AG08395 (cell line): ENCODE measurements around the gene POC5.
"Not testable (repeated sequence)": the region's sequence is repeated elsewhere in the genome, so short reads cannot be mapped to it uniquely, and the experiment has no call there.

Experiments
- DNase-seq: peaks from one replicate; pipeline ENCODE4 v3.0.0; 2012; ENCODE audit warnings: mixed read lengths, low spot score

The POC5 gene

DNA sequence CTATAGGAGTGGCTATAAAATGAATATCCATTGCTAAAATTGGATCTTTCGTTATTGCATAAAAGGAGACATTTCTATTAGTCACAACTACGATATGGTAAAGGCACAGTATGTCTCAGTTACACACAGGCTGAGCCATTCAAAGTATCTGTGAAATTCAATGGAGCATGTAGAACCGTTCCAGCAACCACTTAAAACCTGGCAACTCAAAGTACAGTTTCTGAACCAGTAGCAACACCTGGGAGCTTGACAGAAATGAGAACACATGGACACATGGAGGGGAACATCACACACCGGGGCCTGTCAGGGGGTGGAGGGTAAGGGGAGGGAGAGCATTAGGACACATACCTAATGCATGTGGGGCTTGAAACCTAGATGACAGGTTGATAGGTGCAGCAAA lies 15.4 kb downstream of the POC5 start:
- no peak for DNase-seq

DNA sequence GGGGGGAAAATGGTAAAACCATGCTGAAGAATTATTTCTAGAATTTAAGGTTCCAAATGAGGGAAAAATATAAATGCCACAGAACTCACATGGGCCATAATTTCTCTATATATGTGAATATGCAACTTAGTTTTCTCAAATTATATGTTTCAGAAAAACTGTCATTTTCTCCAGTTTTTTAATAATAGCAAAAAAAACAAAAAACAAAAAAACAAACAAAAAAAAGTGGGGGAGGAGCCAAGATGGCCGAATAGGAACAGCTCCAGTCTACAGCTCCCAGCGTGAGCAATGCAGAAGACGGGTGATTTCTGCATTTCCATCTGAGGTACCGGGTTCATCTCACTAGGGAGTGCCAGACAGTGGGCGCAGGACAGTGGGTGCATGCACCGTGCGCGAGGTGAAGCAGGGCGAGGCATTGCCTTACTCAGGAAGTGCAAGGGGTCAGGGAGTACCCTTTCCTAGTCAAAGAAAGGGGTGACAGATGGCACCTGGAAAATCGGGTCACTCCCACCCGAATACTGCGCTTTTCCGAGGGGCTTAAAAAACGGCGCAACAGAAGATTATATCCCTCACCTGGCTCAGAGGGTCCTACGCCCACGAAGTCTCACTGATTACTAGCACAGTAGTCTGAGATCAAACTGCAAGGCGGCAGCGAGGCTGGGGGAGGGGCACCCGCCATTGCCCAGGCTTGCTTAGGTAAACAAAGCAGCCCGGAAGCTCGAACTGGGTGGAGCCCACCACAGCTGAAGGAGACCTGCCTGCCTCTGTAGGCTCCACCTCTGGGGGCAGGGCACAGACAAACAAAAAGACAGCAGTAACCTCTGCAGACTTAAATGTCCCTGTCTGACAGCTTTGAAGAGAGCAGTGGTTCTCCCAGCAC lies 21.5 kb downstream of the POC5 start:
- not testable (repeated sequence) for DNase-seq

DNA sequence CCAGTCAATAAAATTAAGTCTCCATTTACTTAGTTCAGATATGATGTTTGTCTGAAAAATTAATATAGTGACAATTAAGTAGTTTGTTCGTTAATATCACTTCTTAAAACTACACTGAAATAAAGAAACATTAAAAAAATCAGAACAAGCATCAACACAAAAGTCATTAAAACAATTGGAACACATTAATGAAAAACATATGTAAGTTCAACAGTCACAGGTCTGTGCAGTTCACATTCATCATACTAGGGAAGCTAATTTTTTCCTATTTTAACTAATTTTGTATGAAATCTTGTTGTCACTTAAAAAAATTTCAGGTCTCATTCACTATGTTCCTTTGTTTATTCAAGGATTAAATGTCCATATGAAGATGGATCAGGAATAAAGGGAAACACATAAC lies 22.5 kb downstream of the POC5 start:
- no peak for DNase-seq

DNA sequence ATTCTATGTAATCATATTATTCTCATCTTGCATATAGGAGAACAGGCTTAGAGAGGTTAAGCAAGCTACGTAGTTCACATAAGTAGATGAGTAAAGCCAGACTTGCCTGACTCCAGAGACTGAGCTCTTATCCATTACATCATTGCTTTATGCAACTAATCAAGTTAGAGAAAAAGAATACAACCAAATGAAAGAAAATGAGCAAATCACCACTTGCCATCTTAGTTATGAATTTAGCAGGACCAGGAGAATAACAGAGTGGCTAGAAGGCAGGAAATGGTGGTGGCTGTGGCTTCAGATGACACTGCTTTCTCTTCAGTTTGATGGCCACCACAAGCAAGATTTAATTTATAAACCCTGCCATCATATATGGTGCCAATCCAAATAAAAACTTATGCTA lies 26.6 kb downstream of the POC5 start:
- no peak for DNase-seq

DNA sequence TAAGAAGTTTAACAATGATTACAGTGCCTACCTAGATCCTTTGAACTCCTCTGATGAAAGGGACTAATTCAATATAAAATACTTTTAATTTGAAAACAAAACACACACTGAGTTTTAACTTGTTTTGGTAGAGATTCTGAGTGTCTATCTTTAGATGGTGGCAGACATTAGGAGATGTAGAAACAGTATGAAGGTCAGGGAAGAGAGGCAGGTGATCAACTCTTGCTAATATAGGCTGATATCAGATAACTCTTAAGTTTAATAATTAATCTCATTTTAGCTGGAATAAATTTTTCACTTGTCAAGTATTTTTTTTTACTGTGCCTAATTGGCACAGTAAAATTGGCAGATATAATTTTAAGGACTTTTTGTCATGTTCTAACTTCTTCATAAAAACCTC lies 30.8 kb downstream of the POC5 start:
- DNase-seq, result no peak

DNA sequence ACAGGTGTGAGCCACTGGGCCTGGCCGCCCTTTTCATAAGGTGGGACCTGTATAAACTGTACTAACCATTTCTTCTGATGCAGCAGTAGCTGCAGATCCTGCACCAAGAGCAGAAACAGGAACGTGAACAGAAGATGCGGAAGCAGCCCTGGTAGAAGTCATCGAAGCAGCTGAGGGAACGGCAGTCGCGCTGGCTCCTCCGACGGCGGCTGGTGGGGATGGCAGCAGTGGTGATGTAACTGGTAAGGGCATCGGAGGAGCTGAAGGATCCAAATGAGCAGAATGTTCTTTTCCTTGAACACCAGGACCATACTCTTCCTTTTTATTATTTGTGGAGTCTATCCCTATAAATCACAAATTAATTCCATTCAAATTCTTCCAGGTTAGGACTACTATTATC lies 32.1 kb downstream of the POC5 start:
- DNase-seq, result no peak

DNA sequence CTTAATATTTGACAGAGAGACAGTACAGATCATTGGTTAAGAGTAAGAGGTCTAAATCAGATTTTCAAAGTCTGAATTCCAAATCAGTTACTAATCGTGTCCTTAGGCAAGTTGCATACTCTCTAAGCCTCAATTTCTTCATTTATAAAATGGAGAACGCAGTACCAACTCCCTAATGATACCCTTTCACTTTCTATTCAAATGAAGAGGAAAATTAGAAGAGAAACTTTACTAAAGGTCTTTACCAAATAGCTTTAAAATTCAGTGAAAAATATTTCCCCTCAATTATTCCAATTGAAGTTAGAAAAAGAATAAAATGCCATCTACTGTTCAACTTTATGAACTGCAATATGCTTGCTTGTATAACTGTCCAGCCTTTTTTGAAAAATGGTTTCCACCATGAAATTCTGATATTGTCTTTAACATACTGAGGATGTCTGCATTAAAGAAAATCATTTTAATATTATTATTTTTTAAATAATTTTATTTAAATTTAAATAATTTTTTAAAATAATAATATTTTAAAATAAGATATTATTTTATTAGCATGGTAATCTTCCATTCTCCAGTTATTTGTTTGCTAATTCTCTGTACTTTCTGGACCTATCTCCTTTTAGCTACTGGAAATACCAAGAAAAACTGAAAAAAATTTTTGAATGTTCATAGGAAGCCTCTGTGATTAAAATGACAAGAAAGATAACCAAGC lies 36.0 kb downstream of the POC5 start:
- peak; percentile 32 for DNase-seq

DNA sequence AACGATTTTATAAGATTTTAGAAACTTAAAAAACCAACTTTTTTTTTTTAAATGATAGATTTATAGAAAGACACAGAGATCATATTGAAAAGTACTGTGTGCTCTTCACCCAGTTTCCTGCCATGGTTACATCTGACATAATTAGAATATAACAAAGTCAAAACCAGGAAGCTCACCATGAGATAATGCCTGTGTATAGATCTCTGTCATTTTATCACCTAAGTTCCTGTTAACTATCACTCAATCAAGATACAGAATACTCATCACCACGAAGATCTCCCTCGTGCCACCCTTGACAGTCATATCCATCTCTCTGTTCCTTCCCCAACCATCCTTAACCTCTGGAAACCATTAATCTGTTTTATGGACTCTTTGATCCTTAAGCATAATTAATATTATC lies 39.1 kb downstream of the POC5 start:
- no peak for DNase-seq

DNA sequence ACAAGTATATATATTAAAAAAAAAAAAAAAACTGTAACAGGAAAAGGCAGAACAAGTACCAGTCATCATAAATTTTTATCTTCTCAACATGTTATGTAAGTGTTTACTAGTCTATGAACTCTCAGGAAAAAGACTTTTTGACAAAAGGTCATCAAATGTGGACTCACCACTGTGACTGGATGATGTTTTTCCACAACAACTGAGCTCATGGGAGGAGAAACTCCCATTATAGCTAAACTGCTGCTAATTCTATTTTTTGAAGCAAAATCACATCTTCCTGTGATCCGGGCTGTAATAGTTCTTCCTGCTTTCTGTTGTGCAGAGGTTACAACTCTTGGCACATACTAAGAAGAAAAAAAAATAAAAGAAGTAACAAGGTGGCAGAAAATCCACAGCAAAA lies 39.6 kb downstream of the POC5 start:
- DNase-seq, result no peak

DNA sequence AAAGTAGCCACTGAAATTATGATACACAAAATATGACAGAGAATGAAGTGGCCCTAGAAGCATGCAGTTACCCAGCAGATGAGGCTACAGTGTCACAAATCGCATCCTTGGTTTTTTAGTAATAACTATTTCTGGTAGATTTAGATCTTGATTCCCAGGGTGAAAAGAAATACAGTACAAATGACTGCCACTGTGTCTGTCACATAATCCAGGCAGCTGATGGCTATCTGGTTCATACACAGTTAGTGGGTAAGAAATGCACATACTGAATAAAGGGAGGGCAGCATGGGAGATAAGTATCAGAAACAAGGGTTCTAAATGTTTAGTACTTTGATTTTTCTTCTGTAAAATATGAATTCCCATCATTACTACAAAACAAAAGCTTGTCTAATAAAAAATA lies 41.5 kb downstream of the POC5 start:
- DNase-seq, result no peak

DNA sequence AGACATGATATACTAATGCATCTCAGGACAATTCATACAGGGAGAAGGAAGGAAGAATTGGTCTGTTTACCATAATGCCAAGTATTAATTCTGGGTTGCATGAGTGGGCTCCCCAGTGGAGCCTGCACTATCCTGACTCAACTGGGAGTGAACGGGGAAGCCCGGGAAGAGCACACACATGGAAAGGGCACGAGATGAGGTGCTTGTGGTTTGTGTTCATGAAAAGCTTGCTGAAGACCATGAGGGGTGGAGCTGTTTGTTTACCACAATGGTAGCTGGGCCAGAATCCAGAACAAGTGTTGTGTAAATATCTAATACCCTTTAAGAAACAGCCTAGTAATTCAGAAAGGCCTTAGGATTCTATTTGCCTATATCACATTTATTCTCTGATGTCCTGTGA lies 44.6 kb downstream of the POC5 start:
- DNase-seq, result no peak

DNA sequence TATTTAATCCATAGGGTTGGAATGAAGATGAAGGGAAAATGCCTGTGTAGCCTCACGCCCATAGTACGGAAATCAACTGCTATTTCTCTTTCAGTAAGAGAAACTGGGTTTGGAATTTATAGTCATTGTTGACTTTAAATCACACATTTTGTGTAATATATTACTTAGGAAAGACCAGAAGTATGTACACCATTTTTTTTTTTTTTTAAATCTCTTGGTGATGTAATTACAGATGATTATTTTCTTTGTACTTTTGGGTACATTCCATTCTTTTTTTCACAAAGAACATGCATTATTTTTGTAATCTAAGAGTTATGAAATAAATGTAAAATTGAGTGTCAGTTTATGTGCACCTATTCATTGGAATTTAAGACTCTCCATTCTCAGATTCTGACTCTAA lies 45.7 kb downstream of the POC5 start:
- DNase-seq, result no peak

DNA sequence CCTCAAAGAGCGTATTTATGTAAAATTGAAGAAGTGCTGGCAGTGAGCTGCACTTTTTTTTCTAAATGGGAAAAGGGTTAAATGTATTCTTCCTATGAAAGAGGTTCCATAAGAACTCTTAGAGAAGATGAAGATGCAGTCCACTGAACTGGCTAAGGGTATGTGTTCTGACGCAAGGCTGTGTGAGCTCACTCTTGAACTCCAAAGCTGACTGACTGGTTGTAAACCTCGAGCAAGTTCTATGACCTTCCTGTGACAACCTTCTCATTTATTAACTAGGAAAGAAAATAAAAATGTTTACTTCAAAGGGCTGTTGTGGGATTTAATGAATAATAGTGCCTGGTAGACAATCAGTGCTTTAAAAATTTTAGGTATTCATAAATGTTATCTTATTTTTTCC lies 46.7 kb downstream of the POC5 start:
- no peak for DNase-seq

DNA sequence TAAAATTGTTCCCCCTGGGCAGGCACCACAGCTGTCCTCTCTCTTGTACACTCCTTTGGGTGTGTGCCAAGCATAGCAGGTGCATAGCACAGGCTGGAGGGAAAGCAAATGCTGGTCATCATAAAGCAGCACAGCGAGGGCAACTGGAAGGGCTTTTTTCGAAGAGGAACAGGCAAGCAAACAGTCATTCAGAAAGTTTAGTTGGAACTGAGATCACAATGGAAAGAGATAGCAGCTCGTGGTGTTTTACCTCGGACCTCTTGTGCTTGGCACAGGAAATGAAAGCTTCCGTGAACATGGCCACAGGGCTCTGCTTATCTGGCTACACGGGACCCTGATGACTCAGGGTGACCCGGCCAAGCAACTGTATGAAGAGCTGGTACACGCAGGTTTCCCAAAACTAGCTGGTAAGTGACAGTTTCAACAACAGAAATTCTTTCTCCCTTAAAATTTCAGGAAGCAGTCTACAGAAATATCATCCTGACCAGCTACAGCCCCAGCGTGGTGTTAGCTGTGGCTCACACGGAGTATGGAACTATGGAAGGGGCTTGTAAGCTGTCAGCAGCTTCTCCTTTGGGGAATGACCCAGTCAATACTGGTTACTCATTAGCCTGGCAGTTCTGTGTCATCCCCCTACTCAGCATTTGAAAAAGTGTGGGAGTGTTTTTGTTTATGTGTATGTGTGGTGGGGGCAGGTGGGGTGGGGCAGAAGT lies 48.1 kb downstream of the POC5 start:
- DNase-seq, result no peak

DNA sequence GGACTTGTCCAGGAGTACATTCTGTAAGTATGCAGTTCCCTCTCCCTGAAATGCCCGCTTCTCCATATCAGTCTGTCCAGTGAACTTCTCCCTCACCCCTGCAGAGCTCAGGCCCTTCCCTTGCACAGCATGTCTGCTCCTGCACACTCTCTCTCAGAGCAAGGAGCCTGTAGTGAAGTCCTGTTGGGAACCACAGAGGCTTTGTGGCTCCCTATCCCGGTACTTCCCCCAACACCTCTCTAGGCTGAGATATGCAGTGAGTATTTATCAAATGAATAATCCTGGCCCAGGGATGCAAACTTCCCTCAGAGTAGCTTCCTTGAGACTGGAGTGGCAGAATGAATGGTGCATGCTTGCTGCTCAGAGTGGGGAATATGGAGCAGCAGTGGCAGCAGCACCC lies 48.8 kb downstream of the POC5 start:
- DNase-seq, result no peak

DNA sequence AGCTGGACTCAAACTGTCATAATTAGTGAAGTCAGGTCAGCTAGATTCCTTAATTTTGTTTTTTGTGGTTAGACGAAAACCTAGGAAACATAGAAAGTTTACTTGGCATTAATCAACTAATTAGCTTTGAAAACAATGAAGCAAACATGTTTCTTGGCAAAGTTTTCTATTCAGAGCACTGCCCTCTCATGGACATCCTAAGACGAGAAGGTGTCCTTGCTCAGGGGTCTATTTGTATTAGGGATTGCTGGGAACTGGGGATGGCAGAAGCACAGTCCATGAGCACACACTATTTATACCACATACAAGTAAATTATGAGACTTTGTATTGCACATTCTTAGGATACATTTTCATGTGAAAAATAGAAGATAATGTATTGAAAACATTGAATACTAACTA lies 49.7 kb downstream of the POC5 start:
- DNase-seq, result no peak

DNA sequence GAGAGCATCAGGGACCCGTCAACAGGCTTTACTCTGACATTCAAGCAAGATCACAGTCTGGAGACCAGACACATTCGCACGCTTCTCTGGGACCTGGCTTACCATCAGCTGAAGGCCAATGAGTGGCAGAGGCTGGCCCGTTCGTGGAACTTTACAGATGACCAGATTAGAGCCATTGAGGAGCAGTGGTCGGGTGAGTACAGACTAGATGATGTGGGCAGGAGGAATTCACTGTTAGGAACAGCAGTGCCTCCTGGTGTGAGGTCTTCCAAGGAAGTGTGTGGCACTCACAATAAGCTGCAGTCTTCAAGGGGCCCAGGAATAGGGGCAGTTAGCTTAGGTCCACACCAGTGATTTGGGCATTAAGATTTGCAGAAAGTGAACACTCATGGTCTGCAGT lies 50.4 kb downstream of the POC5 start:
- DNase-seq, result no peak

DNA sequence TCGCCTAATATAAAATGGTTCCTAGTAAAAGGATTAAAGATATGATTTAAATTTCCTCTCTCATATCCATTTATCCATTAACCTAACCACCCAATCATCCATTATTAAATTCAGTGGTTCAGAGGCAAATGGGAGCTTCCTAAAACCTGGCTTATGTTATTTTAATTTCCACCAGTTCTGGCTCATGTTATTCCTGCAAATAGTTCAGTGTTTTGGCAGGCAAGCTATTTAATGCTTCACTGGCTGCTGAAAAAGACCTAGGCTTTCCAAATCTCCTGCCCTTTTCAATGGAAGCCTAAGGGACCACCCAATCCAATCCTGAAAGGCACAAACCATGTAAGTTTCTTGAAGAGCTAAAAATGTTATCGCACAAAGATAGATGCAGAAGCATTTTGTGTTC lies 52.3 kb downstream of the POC5 start:
- DNase-seq, result no peak

DNA sequence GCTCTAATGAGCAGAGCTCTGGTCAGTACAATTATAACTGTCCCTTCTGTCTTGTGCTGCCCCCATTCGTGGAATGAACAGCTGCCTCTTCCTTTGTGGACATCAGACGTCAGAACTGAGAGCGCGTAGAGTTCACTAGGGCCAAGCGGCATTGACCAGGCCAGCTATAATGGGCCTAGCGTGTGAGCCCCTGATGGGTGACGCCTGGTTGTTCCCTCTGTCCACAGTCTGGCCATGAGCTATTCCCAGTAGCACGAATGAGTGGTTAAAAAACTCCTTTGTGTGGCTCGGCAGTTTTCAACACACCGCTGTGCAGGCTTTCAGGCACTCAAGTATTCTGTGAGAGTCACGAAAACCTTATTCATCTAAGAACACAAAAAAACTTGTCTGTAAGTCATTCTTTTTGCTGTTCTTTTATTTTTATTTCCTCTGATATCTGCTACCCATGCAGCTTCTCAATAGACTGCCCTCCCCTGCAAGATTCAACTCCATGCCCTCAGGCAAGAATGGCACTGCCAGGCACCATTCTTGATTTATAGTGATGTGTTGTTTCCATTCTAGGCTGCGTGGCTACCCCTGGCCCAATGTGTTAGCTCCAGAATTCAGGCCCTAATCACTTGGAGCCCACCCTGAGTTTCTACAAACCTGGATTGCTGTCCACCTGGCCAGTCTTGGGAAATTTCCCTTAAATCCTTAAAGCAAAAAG lies 53.5 kb downstream of the POC5 start:
- no peak for DNase-seq

DNA sequence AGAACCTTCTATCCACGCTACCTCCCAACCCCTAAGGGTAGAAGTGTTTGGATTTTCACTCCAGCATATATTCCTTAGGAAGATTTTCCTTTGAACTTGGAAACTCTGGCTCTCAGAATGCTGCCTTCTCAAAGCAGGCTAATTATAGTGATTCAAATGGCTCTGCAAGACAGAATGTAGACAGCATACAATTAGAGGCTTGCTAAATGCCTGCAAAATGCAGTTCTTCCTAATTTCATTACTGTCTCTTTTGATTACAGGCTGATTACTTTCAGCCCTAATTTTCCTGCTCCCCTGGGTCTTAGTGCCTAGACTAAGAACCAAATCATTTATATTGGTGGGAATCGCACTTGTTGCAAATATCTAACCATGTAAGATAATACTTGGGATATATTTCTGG lies 55.2 kb downstream of the POC5 start:
- DNase-seq, result no peak

DNA sequence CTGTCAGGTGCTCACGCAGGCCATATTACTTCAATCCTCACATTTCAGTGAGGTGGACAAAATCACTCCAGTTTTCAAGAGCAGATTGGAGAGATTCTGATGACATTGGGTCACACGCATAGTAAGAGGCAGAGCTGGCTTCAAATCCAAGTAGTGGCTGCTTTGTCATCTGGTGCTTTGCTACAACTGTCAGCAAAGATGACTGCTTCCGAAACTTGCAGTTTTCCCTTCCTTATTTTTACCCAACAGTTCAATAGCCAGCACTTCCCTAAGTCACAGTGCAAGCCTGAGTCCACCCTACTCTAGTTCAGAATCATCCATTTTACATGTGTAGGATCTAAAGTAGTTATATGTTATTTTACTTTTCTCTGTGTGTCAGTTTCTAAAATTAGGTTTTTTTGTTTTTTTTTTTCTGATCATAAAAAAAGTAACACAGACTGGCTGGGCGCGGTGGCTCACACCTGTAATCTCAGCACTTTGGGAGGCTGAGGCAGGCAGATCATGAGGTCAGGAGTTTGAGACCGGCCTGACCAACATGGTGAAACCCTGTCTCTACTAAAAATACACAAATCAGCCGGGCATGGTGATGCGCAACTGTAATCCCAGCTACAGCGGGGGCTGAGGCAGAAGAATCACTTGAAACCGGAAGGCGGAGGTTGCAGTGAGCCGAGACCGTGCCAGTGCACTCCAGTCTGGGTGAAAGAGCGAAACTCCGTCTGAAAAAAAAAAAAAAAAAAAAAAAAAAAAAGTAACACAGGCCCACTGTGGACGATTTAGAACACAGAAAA lies 56.4 kb downstream of the POC5 start:
- DNase-seq, result no peak
